GM12878 (cell line): ENCODE data around the gene ANO2. TPM values are rescaled to one million over a fixed set of nuclear protein-coding genes. Genes with fewer than 3 reads are reported as not detected.

Source experiments
- ATAC-seq: fragments of 200-7000 bp; cut with Tn5 transposase; 3 replicates; pipeline ENCODE4 v1.9.1; 2020; ENCODE audit warnings: mild to moderate bottlenecking, moderate library complexity
- BruUV-seq: library from RNA; stranded (reverse); fragments of 400-500 nt; replicated peaks from 2 replicates; lab custom pipeline; 2021; lab: Mats Ljungman, UMichigan
- CTCF ChIA-PET: fragments of 300-600 bp; sonication (Branson Sonifier 250); formaldehyde crosslinking; extraction: SDS; loops from one replicate; lab custom pipeline; 2021; ENCODE audit warnings: inconsistent platforms; lab: Yijun Ruan, JAX
- POLR2A ChIA-PET: fragments of 350-600 bp; formaldehyde crosslinking; extraction: SDS; loops from one replicate; lab custom pipeline; 2021; ENCODE audit warnings: inconsistent platforms; lab: Charles Lee
- RAD21 ChIA-PET: fragments of 300-600 bp; sonication (Branson Sonifier 250); formaldehyde crosslinking; loops from one replicate; lab custom pipeline; 2023; ENCODE audit warnings: antibody characterized with exemption; ENCODE audit not compliant: unreplicated experiment; lab: Charles Lee
- SMC1A ChIA-PET: fragments of 300-600 bp; sonication (Branson Sonifier 250); formaldehyde crosslinking; loops from one replicate; lab custom pipeline; 2023; ENCODE audit not compliant: unreplicated experiment, uncharacterized antibody; lab: Charles Lee
- DNase-seq: peaks from one replicate; pipeline ENCODE4 v3.0.0-alpha.2; 2011; ENCODE audit warnings: low read depth, low spot score
- FAIRE-seq: peaks from 3 replicates; lab custom pipeline; 2011; peaks lifted over from hg19 to GRCh38; lab: Jason Lieb, UNC
- H2AFZ ChIP-seq: 2 replicates; pipeline ENCODE4 v1.6.0; 2011; ENCODE audit warnings: low read depth, low read length, control low read depth; ENCODE audit not compliant: control insufficient read depth
- H3K27ac ChIP-seq: 2 replicates; pipeline ENCODE4 v1.5.1; 2011; ENCODE audit warnings: control low read depth; ENCODE audit not compliant: control insufficient read depth, insufficient read depth
- H3K27me3 ChIP-seq, 2 experiments: replicated peaks in 1 of 2; 2 replicates each; pipeline versions ENCODE4 v1.6.0 to v1.6.1; 2011; ENCODE audit warnings: low read length in 1 of 2; ENCODE audit not compliant: control insufficient read depth in 2 of 2, insufficient read depth in 2 of 2
- H3K36me3 ChIP-seq, 2 experiments: 2 replicates each; pipeline ENCODE4 v1.5.1; 2011; ENCODE audit warnings: low read length in 1 of 2; ENCODE audit not compliant: control insufficient read depth in 2 of 2, insufficient read depth in 2 of 2
- H3K4me1 ChIP-seq: 2 replicates; pipeline ENCODE4 v1.6.1; 2011; ENCODE audit warnings: mild to moderate bottlenecking, low read length, moderate library complexity, mixed read lengths; ENCODE audit not compliant: control insufficient read depth, insufficient read depth
- H3K4me2 ChIP-seq: 2 replicates; pipeline ENCODE4 v1.6.0; 2011; ENCODE audit warnings: control low read depth; ENCODE audit not compliant: control insufficient read depth, insufficient read depth
- H3K4me3 ChIP-seq: fragments of 200-600 bp; sonication (generic); 2 replicates; pipeline ENCODE4 v1.5.1; 2016
- H3K79me2 ChIP-seq: 2 replicates; pipeline ENCODE4 v1.6.0; 2011; ENCODE audit warnings: low read length; ENCODE audit not compliant: control insufficient read depth, insufficient read depth
- H3K9ac ChIP-seq: 2 replicates; pipeline ENCODE4 v1.8.0; 2011; ENCODE audit warnings: low read length, control low read depth, mixed read lengths; ENCODE audit not compliant: control insufficient read depth, insufficient read depth
- H3K9me3 ChIP-seq: replicated peaks from 3 replicates; pipeline ENCODE4 v1.5.1; 2011; ENCODE audit warnings: mild to moderate bottlenecking, low read length; ENCODE audit not compliant: control insufficient read depth, insufficient read depth
- H4K20me1 ChIP-seq: 2 replicates; pipeline ENCODE4 v1.6.0; 2011; ENCODE audit not compliant: control insufficient read depth, insufficient read depth
- CBX5 ChIP-seq: sonication (generic); IDR thresholded peaks from 2 replicates; pipeline ENCODE4 v1.6.1; 2016; ENCODE audit warnings: low read depth, moderate library complexity, mild to moderate bottlenecking, inconsistent platforms
- EZH2 ChIP-seq: IDR thresholded peaks from 2 replicates; pipeline ENCODE4 v1.6.1; 2012; ENCODE audit warnings: low read depth, mild to moderate bottlenecking, control low read depth, inconsistent platforms, low read length, borderline replicate concordance; ENCODE audit not compliant: control insufficient read depth
- FOXM1 ChIP-seq: IDR thresholded peaks from 2 replicates; pipeline ENCODE4 v1.6.1; 2012; ENCODE audit warnings: low read depth, mild to moderate bottlenecking, inconsistent platforms, low read length, moderate library complexity
- GABPA ChIP-seq: IDR thresholded peaks from 2 replicates; pipeline ENCODE4 v1.6.1; 2014; ENCODE audit warnings: antibody characterized with exemption, low read depth, mild to moderate bottlenecking, inconsistent platforms
- HDGF ChIP-seq: fragments of 450-650 bp; IDR thresholded peaks from 2 replicates; pipeline ENCODE4 v1.6.1; 2016; ENCODE audit warnings: antibody characterized with exemption
- IRF5 ChIP-seq: fragments of 450-650 bp; IDR thresholded peaks from 2 replicates; pipeline ENCODE4 v1.6.1; 2017; ENCODE audit warnings: borderline replicate concordance
- JUNB ChIP-seq: IDR thresholded peaks from 2 replicates; pipeline ENCODE4 v1.6.1; 2016; ENCODE audit warnings: antibody characterized with exemption, mild to moderate bottlenecking
- LARP7 ChIP-seq: fragments of 450-650 bp; IDR thresholded peaks from 2 replicates; pipeline ENCODE4 v1.6.1; 2017; ENCODE audit warnings: mild to moderate bottlenecking
- MEF2B ChIP-seq: fragments of 450-650 bp; IDR thresholded peaks from 2 replicates; pipeline ENCODE4 v1.6.1; 2018; ENCODE audit warnings: mild to moderate bottlenecking, moderate library complexity; ENCODE audit not compliant: partially characterized antibody, poor library complexity, severe bottlenecking
- SMC3 ChIP-seq: IDR thresholded peaks from 2 replicates; pipeline ENCODE4 v1.6.1; 2011; ENCODE audit warnings: low read length, improper control_type of control experiment, borderline replicate concordance
- WGBS: methylation state at CpG from one replicate; pipeline ENCODE4 v1.1.6; 2016; ENCODE audit warnings: low lambda C conversion rate; ENCODE audit not compliant: insufficient replicate concordance, insufficient coverage; ENCODE audit errors: missing lambda C conversion rate; 5-methylcytosine and 5-hydroxymethylcytosine counted together
- in situ Hi-C: fragments of 300-500 bp; cut with MboI; formaldehyde crosslinking; loops from 9 replicates; pipeline ENCODE4 v1.14.3; 2018; ENCODE audit warnings: mixed read lengths
- intact Hi-C: fragments of 100-400 bp; cut with micrococcal nuclease; formaldehyde crosslinking; loops from one replicate; pipeline ENCODE4 v1.14.2; 2022; ENCODE audit not compliant: unreplicated experiment
- polyA plus RNA-seq, 11 experiments: library from polyadenylated mRNA; depleted of rRNA in 4 of 11; unstranded in 6 of 11; stranded (reverse) in 5 of 11; fragments of >200 nt; fragmentation: Nextera tagmentation in 4 of 11; fragmentation: Illumina TruSeq in 1 of 11; extraction: Ambion mirVana in 4 of 11; extraction: Trizol in 1 of 11; gene quantifications; 1 replicate in 1 of 11; 2 replicates in 10 of 11; pipeline versions ENCODE4 v1.2.1 to v1.2.3, GENCODE V29; 2011 to 2016; ENCODE audit warnings: inconsistent platforms in 2 of 11, missing spikeins in 2 of 11, low read depth in 1 of 11
- total RNA-seq, 4 experiments: library from RNA; depleted of rRNA in 3 of 4; stranded (reverse); fragments of >200 nt in 3 of 4; fragmentation: Illumina TruSeq in 1 of 4; extraction: Trizol in 1 of 4; gene quantifications; 2 replicates each; pipeline versions ENCODE4 v1.2.1 to v1.2.3, GENCODE V29; 2013 to 2021

The ANO2 gene
- total and polyA plus RNA-seq, 10 of the 15 experiments (the other 5 are each of a cell fraction or from before 2014, with no cell fraction given) = not detected

DNA sequence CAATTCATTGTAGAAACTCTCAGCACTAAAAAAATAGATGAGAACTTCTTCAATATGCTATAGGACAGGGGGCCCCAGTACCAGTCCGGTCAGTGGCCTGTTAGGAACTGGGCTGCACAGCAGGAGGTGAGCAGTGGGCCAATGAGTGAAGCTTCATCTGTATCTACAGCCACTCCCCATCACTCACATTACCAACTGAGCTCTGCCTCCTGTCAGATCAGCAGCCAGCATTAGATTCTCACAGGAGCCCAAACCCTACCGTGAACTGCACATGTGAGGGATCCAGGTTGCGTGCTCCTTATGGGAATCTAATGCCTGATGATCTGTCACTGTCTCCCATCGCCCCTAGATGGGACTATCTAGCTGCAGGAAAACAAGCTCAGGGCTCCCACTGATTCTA lies 15.7 kb upstream of the ANO2 start:
- ChIA-PET RAD21 (no interaction called here), POLR2A (no interaction called here), CTCF (interaction anchor here (1.8 kb wide), 1 partner anchor 28 kb away, joined by 5 read pairs; no protein-coding TSS in a partner anchor), SMC1A (no interaction called here)
- Histone ChIP-seq H3K9me3 (no peaks in the 10 kb centered on the region), H3K36me3 (no peaks in the 10 kb centered on the region), H3K79me2 (no peaks in the 10 kb centered on the region), H2AFZ (no peak overlapping the region), H3K27me3 (no peaks in the 10 kb centered on the region; a peak in 1 of 4 replicates), H3K9ac (no peak overlapping the region), H3K4me3 (no peak overlapping the region), H3K4me1 (no peaks in the 10 kb centered on the region), H4K20me1 (no peaks in the 10 kb centered on the region), H3K4me2 (no peak overlapping the region), H3K27ac (no peak overlapping the region)
- in situ Hi-C loops (no loop called here), intact Hi-C loops (no loop called here)
- DNase-seq (no peak), FAIRE-seq (no peak), ATAC-seq (no peak)
- 72% methylated on average over 4 of the region's 4 CpGs for WGBS
- no peak for TF ChIP-seq MEF2B
- TF ChIP-seq GABPA = no peak
- no peak for TF ChIP-seq EZH2
- TF ChIP-seq HDGF = no peak
- no peak for TF ChIP-seq CBX5
- no peak for TF ChIP-seq LARP7
- no peak for TF ChIP-seq FOXM1
- TF ChIP-seq SMC3 = no peak
- TF ChIP-seq JUNB = no peak
- TF ChIP-seq IRF5 = no peak
- BruUV-seq = no TSS peak
